Superior temporal gyrus (tissue), 1 donor: ENCODE results near the gene SLC35G1.

ENCODE experiments used
- DNase-seq: peaks from one replicate; pipeline ENCODE4 v3.0.0-alpha.2; 2016; ENCODE audit errors: extremely low spot score

SLC35G1 gene

GRCh38 chr10:93876381-93876780 lies 17.4 kb upstream of the SLC35G1 start:
- no peak for DNase-seq

GRCh38 chr10:93879273-93879672 lies 14.5 kb upstream of the SLC35G1 start:
- DNase-seq = no peak

DNA sequence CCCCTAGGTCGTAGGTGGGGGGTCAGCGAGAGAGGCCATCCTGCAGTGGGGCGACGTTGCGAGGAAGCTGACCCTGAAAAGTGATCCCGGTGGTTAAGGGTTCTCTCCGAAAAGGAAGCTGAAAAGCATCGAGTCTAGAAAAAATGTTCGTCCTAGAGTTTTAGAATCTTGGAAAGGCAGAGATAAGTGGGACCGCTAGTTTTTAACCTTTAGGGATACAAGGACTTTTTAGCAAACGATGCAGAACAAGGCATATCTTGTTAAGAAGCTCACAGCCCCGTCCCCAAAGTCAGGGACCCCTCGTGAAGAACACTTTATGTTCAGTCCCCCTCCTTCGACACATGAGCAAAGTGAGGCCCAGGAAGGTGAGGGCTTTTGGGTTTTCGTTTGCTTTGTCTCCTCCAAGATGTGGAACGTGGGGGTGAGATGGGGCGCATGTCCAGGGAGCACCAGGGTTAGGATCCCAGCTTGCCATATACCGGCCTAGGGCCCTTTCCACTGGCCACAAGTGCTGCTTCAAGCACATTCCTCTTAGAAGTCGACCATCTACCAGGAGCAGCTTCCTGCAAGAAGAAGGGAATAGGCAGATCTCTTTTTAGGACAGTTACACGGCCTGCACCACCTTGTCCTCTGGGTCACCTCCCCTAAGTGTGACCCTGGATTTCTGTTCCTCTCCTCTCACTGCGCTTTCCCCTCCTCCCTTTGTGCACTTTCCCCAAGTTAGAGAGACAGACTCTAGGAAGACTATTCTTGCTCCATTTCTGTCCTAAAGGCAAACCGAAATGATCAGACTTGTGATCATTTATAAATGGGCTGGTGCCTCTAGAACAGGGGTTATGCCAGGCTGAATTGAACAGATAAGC lies 969 bp downstream of the SLC35G1 start:
- DNase-seq = no peak

GRCh38 chr10:93897070-93897780 lies 3.4 kb downstream of the SLC35G1 start:
- DNase-seq = no peak

DNA sequence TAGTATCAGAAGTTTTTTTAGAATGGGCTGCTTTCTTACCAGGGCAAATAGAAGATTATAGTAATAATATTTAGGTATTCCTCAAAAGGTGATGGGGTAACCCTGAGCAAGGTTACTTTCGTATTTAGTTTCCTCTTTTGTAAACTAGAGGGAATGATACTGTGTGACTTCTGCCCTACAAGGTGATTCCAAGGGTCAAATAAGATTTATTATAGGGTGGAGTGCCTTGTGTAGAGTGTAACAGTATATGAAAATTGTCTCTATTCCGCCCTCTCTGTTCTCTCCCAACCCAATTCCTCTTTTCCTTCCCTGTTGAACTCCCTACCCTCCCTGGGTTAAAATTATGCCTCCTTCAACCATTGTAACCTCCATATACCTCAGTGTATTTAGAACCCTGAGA lies 5.3 kb downstream of the SLC35G1 start:
- no peak for DNase-seq

GRCh38 chr10:93903051-93903450 lies 9.3 kb downstream of the SLC35G1 start:
- DNase-seq = no peak

GRCh38 chr10:93904901-93905300 lies 11.1 kb downstream of the SLC35G1 start:
- DNase-seq = no peak

DNA sequence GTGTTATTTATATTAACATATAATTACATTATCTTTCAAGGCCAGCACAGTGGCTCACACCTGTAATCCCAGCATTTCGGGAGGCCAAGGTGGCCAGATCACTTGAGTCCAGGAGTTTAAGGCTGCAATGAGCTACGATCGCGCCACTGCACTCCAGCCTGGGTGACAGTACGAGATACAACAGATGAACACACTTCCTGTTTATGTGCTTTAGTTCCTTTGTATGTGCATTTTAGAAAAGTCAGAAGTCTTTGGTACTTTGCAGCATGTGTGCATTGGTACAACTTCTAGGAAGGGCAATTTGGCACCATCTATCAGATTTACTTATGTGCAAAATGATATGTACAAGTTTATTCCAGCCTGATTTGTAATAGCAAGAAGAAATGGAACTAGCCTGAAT lies 13.3 kb downstream of the SLC35G1 start:
- DNase-seq = no peak

DNA sequence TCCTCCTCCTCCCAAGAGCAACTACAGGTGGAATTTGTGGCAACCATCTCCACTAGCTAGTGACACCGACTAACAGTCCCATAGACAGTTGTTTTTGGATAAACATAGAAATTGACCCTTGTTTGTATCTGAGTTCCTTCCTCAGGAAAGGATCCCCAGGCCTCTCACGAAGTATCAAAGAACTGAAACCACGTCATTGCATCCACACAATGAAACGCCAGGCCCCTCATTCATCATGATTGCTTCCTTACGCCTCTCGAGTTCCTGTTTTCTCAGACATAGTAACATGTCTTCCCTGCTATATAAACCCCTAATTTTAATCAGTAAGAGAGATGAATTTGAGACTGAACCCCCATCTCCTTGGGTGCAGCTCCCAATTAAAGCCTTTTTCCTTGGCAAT lies 18.1 kb downstream of the SLC35G1 start:
- no peak for DNase-seq

GRCh38 chr10:93912444-93912843 lies 18.7 kb downstream of the SLC35G1 start:
- no peak for DNase-seq

DNA sequence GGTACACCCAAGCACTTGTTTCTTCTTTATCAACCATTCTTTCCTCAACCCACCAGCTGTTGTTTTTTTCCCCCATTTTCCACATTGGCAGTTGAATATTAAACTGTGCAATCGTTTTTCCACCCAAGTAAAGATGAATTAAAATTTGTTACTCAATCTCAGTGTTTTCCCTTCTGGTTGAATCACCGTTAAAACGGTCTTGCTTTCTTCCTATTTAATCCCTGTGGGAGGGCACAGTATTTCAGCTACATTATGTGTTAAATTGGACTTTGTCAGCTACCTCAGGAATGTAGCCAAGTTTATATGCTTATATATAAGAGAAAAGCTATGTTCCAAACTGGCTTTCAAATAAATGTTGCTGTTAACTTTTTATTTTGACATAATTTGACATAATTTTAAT lies 19.9 kb downstream of the SLC35G1 start:
- no peak for DNase-seq

DNA sequence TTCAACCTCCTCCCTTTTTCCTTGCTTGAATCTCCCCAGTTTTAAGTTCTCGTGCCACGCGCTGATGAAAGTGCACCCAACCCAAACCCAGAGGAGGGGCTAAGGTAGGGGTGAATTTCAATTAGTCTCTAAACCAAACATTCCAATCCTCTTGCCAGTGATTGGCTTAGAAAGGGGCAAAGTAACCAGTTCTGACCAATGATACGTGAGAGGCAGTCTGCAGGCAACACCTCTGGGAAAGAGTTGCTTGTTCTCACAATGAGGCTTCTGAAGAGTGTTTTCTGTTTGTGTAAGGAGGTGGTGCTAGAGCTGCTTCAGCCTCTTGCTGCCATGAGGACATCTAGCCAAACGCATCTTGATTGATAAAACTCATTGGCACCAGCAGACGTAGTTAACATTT lies 21.8 kb downstream of the SLC35G1 start:
- no peak for DNase-seq

DNA sequence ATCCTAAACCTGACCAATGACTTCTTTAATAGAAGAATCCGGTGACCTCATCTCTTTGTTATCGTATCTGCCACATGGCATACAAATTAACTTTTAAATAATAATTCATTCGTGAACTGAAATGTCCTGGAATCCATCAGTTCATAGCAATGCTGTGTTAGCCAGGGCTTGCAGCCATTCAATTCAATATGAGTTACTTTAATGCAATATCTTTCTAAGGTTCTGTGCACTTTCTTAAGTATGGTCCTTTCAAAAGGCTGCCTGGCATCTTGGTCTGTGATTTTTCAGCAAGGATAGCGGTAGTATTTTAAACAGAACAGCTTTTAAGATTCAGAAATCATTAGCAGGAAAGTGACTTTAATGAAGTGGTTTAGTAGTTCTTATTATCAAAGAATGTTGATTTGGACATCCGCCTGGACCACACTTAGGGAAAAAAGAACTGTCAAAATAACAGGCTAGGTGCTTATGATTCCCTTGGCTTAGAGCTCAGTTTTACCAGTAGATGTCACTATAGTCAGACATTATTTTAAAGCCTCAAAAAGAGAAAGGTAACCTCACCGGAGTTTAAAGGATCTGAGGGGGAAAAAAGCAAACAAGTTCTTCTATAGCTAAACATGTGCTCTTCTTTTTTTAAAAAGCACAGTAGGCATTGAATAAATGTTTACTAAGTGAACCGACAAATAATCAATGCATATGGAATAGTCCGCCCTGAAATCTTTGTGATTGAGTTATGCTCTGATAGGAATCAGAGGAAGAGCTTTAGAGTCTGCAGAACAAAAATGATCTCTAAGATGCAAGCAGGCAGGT lies 22.7 kb downstream of the SLC35G1 start:
- peak; percentile 70 for DNase-seq

DNA sequence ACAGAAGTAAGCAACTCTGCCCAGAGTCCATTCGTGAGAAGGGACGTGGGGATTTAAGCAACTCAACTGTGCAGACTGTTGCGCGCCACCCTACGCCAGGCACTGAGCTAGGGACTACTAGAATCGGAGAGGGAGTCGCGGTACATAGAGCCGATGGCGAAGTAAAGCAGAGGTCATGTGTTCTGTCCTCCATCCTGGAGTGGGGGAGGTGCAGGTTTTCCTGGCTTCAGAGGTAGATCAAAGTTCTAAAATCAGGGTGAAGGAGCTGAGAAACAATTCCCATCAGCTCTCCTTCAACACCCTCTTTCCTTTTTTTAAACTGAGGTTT lies 23.2 kb downstream of the SLC35G1 start:
- no peak for DNase-seq

- no peak for DNase-seq
These were observed 24.0 kb downstream of the SLC35G1 start for GRCh38 chr10:93917821-93918220.

- no peak for DNase-seq
These were observed 27.6 kb downstream of the SLC35G1 start for GRCh38 chr10:93921338-93921737.

- DNase-seq = no peak
These were observed 32.8 kb downstream of the SLC35G1 start for GRCh38 chr10:93926613-93927012.

DNA sequence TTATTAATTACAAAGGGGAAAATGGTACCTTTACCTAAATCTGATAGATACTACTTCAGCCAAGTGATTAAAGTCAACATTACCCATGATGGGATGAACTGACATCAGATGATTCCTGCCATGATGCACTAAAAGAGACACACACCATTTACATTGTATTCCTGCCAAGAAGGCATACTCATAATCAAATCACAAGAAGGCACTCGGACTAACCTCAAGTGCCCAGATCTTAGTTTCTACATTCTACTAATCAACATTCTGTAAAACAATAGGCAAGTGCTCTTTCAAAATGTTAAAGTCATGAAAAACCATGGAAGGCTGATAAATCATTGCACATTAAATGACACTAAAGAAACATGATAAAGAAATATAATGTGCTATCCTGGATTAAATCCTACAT lies 44.4 kb downstream of the SLC35G1 start:
- no peak for DNase-seq

GRCh38 chr10:93940881-93941280 lies 47.1 kb downstream of the SLC35G1 start:
- DNase-seq = no peak

DNA sequence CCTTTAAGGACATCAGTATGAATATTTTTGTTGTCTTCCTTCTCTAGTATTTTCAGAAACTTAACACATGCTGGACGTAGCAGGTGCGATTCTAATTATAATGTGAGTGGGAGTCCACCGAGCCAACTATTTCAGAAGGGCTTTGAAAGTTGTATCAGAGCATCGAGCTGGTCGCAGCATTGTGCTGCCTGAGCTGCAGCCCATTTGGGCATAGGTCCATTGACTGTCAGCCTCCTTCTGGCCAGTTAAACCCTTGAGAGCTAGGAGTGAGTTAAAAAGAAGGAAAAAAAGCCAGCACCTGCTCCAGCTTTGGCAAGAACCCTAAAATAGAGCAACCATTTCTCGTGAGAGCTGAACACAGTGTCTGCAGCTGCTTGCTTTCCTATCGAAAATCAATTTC lies 47.8 kb downstream of the SLC35G1 start:
- no peak for DNase-seq

- DNase-seq = no peak
These were observed 52.0 kb downstream of the SLC35G1 start for GRCh38 chr10:93945819-93946218.

- DNase-seq = no peak
These were observed 53.3 kb downstream of the SLC35G1 start for GRCh38 chr10:93947055-93947454.

- DNase-seq = no peak
These were observed 53.7 kb downstream of the SLC35G1 start for GRCh38 chr10:93947524-93947923.
